RWPE2 (cell line): ENCODE measurements around the gene PIP4K2A.

Source experiments
- ATAC-seq: fragments of 200-7000 bp; cut with Tn5 transposase; 3 replicates; pipeline ENCODE4 v1.9.1; 2021; ENCODE audit warnings: low read depth
- DNase-seq: peaks from one replicate; pipeline ENCODE4 v3.0.0-alpha.2; 2020; ENCODE audit warnings: low spot score
- H3K27ac ChIP-seq: fragments of 450-650 bp; 2 replicates; pipeline ENCODE4 v1.5.1; 2017; ENCODE audit warnings: mild to moderate bottlenecking; ENCODE audit not compliant: poor library complexity, severe bottlenecking
- H3K27me3 ChIP-seq: fragments of 250-450 bp; sonication (Bioruptor Pico); 2 replicates; pipeline ENCODE4 v1.5.1; 2021; ENCODE audit warnings: mild to moderate bottlenecking, moderate library complexity; ENCODE audit not compliant: insufficient read depth, poor library complexity, severe bottlenecking
- H3K36me3 ChIP-seq: fragments of 250-450 bp; sonication (Bioruptor Pico); 2 replicates; pipeline ENCODE4 v1.5.1; 2020; ENCODE audit warnings: low read depth, mild to moderate bottlenecking, moderate library complexity
- H3K4me1 ChIP-seq: fragments of 250-450 bp; sonication (Bioruptor Pico); 2 replicates; pipeline ENCODE4 v1.5.1; 2021; ENCODE audit warnings: mild to moderate bottlenecking, moderate library complexity; ENCODE audit not compliant: insufficient read depth, poor library complexity, severe bottlenecking
- H3K4me3 ChIP-seq: fragments of 250-450 bp; sonication (Bioruptor Pico); 2 replicates; pipeline ENCODE4 v1.5.1; 2021; ENCODE audit warnings: mild to moderate bottlenecking, moderate library complexity; ENCODE audit not compliant: severe bottlenecking
- H3K9me3 ChIP-seq: fragments of 250-450 bp; sonication (Bioruptor Pico); 2 replicates; pipeline ENCODE4 v1.5.1; 2021; ENCODE audit warnings: mild to moderate bottlenecking, moderate library complexity; ENCODE audit not compliant: severe bottlenecking
- TF ChIP-seq, protein P1 (sequence below): fragments of 450-650 bp; IDR thresholded peaks from one replicate; pipeline ENCODE4 v1.5.1; 2017; ENCODE audit warnings: mild to moderate bottlenecking, moderate library complexity; ENCODE audit not compliant: poor library complexity, severe bottlenecking

PIP4K2A gene

DNA sequence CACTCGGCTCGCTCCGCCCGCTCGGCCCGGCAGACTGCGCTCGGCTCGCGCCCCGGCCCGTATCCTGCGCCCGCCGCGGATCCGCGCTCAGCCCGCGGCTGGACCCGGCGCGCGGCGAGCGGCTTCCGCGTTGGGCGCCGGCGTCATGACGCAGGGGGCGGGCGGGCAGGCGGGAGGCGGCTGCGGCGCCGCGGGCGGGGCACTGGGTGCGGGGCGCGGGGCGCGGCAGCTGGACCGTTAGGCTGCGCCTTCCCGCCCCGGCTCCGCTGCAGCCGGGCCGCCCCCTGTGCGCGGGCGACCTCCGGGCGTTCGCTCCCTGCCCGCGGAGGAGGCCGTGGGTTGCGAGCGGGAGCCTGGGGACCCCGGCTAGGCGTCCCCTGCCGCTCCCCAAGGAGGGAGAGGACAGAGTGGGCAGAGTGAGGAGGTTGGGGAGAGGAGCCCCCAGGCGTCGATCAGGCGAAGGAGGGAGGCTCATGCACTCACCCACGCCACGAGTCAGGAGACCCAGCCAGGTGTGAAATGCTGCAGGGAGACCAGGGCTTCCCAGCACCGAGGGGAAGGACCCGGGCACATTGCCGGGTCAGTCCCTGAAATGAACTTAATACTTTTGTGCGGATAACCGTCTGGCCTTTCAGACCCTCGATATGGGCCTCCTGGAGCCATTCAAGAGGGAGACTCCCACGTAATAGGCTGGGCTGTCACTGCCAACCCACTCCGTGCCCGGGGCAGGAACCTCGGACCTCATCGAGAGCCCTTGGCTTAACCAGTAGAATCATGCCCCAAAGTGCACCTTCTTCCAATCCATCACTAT, at the start of gene PIP4K2A:
PIP4K2A (minus strand) TSS at position 100 of the 811 bp plus-strand sequence. CDS start 252 bp downstream, outside the sequence.
- peaks cover 10% of the 10 kb centered on the region for H3K4me1 ChIP-seq
- H3K36me3 ChIP-seq = no peaks in the 10 kb centered on the region
- peak within 1 kb of the TSS; percentile 27 for H3K27ac ChIP-seq
- H3K4me3 ChIP-seq = peak within 1 kb of the TSS; percentile 99
- no peaks in the 10 kb centered on the region for H3K9me3 ChIP-seq
- no peak for DNase-seq
- TF ChIP-seq, protein P1, sequence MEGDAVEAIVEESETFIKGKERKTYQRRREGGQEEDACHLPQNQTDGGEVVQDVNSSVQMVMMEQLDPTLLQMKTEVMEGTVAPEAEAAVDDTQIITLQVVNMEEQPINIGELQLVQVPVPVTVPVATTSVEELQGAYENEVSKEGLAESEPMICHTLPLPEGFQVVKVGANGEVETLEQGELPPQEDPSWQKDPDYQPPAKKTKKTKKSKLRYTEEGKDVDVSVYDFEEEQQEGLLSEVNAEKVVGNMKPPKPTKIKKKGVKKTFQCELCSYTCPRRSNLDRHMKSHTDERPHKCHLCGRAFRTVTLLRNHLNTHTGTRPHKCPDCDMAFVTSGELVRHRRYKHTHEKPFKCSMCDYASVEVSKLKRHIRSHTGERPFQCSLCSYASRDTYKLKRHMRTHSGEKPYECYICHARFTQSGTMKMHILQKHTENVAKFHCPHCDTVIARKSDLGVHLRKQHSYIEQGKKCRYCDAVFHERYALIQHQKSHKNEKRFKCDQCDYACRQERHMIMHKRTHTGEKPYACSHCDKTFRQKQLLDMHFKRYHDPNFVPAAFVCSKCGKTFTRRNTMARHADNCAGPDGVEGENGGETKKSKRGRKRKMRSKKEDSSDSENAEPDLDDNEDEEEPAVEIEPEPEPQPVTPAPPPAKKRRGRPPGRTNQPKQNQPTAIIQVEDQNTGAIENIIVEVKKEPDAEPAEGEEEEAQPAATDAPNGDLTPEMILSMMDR = no peak
- ATAC-seq = peak; percentile 89
- H3K27me3 ChIP-seq = no peaks in the 10 kb centered on the region

DNA sequence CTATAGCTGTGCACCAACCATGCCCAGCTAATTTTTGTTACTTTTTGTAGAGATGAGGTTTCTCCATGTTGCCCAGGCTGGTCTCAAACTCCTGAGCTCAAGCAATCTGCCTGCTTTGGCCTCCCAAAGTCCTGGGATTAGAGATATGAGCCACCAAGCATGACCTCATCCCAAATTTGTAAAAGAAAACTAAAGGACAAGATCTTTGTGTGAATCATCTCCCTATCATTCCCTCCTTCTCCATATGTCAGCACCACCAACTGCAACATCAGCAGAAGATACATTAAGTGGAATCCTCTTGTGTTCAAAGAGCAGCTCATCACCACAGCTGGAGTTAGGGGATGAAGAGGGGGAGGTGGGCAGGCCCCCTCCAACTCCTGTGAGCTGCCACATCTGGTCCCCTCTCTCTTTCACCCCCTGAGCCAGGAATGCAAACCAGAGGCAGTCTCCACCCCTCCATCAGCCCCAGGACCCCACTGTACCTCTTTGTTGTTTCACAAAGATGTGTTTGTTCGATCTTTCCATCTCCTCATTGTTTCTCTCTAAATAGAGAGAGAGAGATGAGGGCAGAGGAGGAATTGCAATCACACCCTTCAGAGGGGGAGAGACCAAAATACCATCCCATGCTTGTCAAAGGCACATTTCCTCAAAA, 47.3 kb upstream of the PIP4K2A start:
- Histone ChIP-seq H3K36me3 (no peaks in the 10 kb centered on the region), H3K27ac (no peak overlapping the region), H3K4me1 (no peaks in the 10 kb centered on the region), H3K9me3 (no peaks in the 10 kb centered on the region), H3K4me3 (no peak overlapping the region), H3K27me3 (no peaks in the 10 kb centered on the region)
- TF ChIP-seq, protein P1 = no peak
- ATAC-seq (no peak), DNase-seq (no peak)

DNA sequence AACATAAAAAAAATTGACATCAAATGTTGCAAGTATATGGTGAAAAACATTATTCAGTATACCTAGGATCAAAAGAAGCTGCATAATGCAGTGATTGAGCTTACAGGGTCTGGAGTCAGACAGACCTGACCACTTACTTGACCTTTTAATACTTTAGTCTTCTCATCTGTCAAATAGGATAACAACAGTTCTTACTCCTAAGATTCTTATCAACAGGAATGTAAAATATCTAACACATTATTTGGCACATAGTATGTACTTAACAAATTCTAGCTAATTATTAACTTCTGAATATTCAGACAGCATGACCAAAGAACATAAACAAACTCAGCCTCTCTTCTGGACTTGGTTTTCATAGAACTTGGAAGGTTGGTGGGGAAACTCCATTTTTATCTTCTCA, 45.6 kb upstream of the PIP4K2A start:
- TF ChIP-seq, protein P1 = no peak
- no peaks in the 10 kb centered on the region for H3K4me1 ChIP-seq
- no peak overlapping the region for H3K4me3 ChIP-seq
- H3K27me3 ChIP-seq = no peaks in the 10 kb centered on the region
- H3K36me3 ChIP-seq = no peaks in the 10 kb centered on the region
- DNase-seq (no peak), ATAC-seq (no peak)
- H3K27ac ChIP-seq = no peak overlapping the region
- H3K9me3 ChIP-seq = no peaks in the 10 kb centered on the region

DNA sequence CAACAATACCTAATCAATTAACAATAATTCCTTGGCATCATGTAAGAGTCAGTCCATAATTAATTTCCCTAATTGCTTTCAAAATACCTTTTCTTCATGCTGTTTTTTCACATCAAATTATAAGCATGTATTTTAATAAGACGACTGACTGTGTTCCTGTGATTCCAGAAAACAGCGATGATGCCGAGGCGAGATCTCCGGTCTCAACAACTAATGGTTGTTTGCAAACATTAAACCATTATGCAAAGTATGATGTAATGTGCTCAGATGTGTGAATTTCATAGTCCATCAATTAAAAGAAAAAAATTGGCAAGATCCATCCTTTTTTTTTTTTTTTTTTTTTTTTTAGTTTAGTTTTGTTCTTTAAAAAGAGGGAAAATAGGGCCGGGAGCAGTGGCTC, 44.5 kb upstream of the PIP4K2A start:
- Histone ChIP-seq H3K27ac (no peak overlapping the region), H3K36me3 (no peaks in the 10 kb centered on the region), H3K9me3 (no peaks in the 10 kb centered on the region), H3K4me3 (no peak overlapping the region), H3K27me3 (no peaks in the 10 kb centered on the region), H3K4me1 (no peaks in the 10 kb centered on the region)
- ATAC-seq (no peak), DNase-seq (no peak)
- TF ChIP-seq, protein P1 = no peak
